ENCODE results near the gene SOX10.

DNA sequence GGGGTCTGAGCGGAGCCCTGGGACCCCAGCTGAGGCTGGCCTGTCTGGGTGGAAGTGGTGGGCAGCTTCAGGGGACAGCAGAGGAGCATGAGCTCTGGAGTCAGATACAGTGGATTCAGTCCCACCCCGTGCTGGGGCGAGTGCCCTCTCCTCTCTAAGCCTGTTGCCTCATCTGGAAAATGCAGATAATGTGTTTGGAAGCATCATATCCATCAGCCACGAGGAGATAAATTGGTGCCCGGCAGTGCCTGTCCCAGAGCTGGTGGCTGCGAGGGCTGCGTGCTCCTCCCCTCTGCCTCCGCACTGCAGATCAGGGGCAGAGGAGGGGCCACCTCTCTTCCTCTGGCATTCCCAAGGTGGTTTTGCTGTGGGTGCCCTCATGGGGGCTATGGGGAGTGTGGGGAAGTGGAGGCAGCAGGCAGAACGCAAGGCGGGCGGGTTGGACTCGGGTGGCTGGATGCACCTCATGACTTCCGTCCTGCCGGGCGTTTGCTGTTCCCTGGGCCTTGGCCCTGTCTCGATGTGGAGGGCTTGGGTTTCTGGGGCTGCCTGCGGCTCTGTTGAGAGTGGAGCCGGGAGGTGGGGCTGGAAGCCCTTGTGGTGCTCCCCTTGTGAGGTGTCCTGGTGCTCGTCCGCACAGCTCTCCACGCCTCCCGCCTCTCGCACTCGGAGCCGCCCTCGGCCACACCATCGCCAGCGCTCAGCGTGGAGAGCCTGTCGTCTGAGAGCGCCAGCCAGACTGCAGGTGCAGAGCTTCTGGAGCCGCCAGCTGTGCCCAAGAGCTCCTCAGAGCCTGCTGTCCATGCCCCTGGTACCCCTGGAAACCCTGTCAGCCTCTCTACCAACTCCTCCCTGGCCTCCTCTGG is 57.4 kb downstream of the SOX10 start:
- TF ChIP-seq, protein P1, sequence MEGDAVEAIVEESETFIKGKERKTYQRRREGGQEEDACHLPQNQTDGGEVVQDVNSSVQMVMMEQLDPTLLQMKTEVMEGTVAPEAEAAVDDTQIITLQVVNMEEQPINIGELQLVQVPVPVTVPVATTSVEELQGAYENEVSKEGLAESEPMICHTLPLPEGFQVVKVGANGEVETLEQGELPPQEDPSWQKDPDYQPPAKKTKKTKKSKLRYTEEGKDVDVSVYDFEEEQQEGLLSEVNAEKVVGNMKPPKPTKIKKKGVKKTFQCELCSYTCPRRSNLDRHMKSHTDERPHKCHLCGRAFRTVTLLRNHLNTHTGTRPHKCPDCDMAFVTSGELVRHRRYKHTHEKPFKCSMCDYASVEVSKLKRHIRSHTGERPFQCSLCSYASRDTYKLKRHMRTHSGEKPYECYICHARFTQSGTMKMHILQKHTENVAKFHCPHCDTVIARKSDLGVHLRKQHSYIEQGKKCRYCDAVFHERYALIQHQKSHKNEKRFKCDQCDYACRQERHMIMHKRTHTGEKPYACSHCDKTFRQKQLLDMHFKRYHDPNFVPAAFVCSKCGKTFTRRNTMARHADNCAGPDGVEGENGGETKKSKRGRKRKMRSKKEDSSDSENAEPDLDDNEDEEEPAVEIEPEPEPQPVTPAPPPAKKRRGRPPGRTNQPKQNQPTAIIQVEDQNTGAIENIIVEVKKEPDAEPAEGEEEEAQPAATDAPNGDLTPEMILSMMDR (IDR thresholded peaks at IDR 0.05) = no peak
- TF ChIP-seq POLR2A (IDR thresholded peaks at IDR 0.05) = no peak

All from tibial nerve (tissue), 3 donors.